HG02610 (cell line): ENCODE measurements around the gene LZTS2.
A peak's percentile ranks its signal among the peaks of the same experiment; 100 is the strongest.
"Not testable (repeated sequence)": the region's sequence is repeated elsewhere in the genome, so short reads cannot be mapped to it uniquely, and the experiment has no call there.

Source experiments
- ATAC-seq: cut with Tn5 transposase; IDR thresholded peaks from one replicate; pipeline ENCODE4 v1.9.1; 2021; ENCODE audit warnings: mild to moderate bottlenecking, moderate library complexity; ENCODE audit not compliant: unreplicated experiment

Gene LZTS2

GRCh38 chr10:101031128-101031795, 31.7 kb downstream of the LZTS2 start, which contains the start of the genes PDZD7 and SFXN3:
PDZD7 (minus strand) TSS chr10:101031129; CDS start chr10:101030219, 910 bp downstream.
SFXN3 (plus strand) TSS chr10:101031234; CDS start chr10:101034695, 3,461 bp downstream.
- ATAC-seq, result peak; percentile 92

DNA sequence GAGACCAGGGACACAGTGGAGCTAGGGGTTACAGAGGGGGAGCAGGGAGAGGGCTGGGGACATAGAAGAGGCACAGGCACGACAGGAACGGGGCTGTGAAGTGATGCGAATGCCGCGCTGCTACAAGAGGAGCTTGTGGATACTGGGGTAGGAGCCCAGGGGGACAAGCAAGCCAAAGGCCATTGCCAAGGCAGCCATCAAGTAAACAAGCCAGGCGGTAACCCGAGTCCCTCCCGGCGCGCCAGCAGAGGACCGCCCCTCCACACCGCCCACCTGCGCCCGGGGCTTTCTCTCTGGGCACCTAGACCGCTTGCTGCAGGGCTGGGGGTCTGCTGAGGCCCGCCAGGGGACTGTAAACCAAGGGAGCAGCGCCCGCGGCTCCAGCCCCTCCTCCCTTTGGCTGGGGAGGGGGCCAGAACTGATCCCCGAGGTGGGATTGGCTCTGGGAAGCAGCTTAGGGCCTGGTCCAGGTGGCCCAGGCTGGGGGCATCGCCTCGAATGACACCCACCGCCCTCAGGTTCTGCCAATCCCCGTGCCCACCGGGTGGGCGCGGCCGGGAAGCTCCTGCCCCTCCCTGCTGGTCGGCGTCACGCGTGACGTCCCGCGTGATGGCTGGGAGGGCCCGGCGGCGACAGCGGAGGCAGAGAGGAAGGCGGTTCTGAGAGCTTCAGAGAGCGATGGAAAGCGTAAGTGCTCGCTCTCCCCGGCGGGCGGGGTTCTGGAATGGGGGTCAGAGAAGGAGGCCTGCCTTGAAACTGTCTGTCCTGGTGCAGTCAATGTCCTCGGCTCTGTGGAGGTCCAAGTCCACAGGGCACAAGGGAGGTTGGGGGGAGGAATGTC, 32.4 kb downstream of the LZTS2 start:
- peak; percentile 28 for ATAC-seq

GRCh38 chr10:101032637-101033224, 33.1 kb downstream of the LZTS2 start:
- ATAC-seq, result peak; percentile 21

GRCh38 chr10:101033276-101033675, 33.7 kb downstream of the LZTS2 start:
- no peak for ATAC-seq

GRCh38 chr10:101034404-101034803, 34.8 kb downstream of the LZTS2 start:
- ATAC-seq, result not testable (repeated sequence)

GRCh38 chr10:101035314-101035713, 35.7 kb downstream of the LZTS2 start:
- ATAC-seq, result no peak

DNA sequence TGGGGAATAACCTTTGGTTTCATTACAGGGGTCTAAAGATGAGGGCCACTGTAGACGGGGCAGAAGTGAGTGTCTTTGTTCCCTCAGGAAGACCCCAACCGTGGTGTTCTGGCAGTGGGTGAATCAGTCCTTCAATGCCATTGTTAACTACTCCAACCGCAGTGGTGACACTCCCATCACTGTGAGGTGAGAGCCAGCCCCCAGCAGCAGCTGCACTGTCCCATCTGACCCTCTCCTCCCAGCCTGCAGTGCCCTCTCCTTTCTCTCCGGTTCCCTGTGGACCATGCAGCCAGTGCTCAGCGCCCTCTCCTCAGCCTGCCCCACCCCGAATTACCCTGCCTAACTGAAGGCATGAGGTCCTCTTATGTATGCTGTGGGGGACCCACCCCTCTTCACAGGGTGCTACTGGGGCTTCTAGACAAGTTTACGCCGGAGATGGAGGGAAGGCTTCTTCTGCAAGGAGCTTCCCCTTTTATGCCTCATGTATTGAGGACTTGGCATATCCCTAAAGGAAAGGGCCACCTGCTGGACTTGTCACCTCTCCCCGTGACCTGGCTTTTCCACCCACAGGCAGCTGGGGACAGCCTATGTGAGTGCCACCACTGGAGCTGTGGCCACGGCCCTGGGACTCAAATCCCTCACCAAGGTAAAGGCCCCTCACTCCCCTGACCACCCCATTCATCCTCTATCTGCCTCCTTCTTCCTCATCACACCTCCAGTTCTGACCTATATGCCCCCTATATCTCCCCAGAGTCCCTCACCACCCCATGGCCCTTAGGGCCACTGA, 36.5 kb downstream of the LZTS2 start:
- ATAC-seq, result no peak

DNA sequence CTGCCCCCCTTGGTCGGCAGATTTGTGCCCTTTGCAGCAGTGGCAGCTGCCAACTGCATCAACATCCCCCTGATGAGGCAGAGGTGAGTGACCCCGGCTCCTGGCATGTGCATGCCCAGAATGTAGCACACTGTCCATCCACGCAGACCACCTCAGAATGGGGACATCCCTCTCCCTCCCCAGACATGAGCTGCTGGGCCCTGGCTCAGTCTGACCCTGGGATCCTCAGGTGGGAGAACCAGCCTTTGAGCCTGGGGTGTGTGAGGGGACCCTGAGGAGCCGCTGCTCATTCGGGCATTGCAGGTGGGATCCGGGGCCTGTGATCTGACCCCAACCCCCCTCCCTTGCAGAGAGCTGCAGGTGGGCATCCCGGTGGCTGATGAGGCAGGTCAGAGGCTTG, 37.1 kb downstream of the LZTS2 start:
- no peak for ATAC-seq

DNA sequence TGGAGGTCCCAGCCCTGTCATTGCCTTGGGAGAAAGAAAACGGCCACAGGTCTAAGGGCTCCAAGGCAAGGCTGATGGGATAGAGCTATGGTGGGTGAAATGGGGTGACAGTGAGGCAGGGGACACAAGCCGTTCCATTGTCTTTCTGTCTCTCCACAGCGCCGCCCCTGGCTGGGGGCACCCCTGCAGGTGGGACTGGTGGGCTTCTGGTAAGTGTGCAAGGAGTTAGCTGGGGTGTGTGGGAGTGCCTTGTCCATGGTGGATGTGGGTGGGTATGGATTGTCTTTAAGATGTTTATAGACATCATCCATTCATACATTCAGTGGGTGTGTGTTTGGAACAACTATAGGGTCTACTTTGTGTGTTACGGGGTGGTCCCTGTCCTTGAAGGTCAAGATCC, 38.9 kb downstream of the LZTS2 start:
- no peak for ATAC-seq

- ATAC-seq, result no peak
Observed at GRCh38 chr10:101040061-101040460, 40.5 kb downstream of the LZTS2 start.

DNA sequence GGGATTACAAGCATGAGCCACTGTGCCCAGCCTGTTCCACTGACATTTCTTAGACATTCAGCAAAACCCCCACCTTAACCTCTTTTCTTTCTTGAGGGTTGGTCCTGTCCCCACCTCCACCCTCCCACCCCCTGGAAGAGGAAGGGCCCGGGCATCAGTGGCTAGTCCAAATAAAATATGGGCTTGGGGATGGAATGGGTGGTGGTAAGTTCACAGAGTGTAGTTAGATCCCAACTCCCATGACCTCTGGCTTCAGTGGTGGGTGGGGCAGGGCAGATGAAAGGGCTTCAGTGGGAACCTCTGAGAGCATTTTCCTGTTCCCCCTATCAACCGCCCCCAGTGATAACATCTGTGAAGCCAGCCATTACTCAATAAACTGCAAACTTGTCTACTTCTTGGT, 41.2 kb downstream of the LZTS2 start:
- no peak for ATAC-seq

- ATAC-seq, result peak; percentile 71
Observed at GRCh38 chr10:101041252-101041761, 41.7 kb downstream of the LZTS2 start.

GRCh38 chr10:101042118-101042517, 42.5 kb downstream of the LZTS2 start:
- no peak for ATAC-seq

GRCh38 chr10:101042667-101043362, 43.2 kb downstream of the LZTS2 start:
- peak; percentile 94 for ATAC-seq

- ATAC-seq, result no peak
Observed at GRCh38 chr10:101043363-101043707, 43.7 kb downstream of the LZTS2 start.

GRCh38 chr10:101044117-101044516, 44.5 kb downstream of the LZTS2 start:
- ATAC-seq, result no peak

DNA sequence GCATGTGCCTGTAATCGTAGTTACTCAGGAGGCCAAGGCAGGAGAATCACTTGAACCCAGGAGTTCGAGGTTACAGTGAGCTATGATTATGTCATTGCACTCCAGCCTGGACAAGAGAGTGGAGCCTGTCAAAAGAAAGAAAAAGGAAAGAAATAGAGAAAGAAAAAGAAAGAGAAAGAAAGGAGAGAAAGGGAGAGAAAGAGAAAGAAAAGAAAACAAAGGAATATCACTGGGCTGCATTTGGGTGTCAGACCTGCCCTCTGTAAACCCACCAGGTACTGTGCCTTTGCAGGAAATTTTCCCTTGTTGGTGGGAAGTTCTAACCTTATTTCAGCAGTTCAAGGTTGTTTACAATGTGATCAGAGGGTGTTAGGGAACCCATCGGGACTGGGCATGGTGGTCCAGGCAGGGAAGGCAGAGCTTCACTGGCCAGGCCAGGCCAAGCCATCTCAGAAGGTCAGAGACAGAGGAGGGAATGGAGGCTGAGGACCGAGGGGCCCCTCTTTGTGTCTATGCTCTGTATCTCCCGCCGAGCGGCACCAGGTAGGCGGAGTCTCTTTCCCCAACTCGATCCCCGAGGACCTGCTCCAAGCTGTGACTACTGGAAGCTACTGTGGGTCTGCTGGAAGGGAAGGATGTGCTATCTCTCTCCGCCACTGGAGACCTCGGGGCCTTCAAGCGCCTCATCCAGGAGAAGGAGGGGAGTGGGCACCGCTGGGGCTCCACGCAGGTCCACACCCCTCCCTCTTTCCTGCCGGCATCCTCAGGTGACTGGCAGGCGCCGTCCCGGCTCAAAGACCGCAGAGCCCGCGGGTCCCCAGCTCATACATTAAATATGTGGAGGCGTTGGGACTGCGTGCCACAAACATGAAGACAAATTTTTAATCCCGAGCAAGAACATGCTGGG, 47.0 kb downstream of the LZTS2 start:
- ATAC-seq, result no peak

DNA sequence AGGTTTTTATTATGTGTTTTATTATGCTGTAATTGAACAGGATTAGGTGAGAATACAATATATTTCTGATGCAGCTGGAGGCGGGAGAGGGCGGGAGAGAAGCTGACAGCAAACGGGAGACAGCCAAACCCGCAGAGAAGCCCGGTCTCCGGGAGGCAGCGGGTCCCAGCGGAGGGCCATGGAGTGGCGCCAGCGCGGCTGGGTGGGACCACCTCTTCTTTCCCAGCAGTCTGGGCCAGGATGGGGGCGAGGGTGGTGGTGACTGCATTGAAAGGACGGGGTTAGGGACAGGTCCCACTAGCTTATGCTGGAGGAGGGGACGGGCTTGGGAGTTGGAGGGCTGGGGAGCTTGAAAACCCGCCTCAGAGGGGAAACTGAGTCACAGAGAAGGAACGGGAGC, 47.7 kb downstream of the LZTS2 start:
- no peak for ATAC-seq
